DMS53 treated with DMSO at 0.1 percent for 48 hours (cell line): ENCODE measurements around the gene TTC39C.

Experiments used
- DNase-seq: peaks from one replicate; lab custom pipeline; 2025; ENCODE audit not compliant: unreplicated experiment; lab: John Stamatoyannopoulos, UW

Gene TTC39C

DNA sequence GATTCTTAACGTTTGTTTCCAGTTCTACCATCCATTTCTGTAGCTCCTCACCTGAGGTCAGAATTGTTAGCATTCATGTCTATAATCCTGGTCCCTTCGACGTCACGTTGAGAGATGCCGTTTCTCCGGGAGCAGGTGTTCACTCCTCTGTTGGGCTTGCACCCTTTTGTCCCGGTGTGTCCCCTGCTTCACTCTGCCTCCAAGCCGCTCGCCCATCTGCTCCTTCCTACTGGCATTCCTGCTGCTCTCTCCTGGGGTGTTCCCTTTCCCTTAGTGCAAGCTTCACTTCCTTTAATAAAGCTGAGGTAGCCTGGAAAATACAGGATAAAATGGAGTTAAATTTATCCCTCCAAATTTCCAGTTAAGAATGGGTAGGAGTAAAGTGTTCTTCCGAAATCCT, 62.4 kb downstream of the TTC39C start:
- DNase-seq = peak; percentile 31

DNA sequence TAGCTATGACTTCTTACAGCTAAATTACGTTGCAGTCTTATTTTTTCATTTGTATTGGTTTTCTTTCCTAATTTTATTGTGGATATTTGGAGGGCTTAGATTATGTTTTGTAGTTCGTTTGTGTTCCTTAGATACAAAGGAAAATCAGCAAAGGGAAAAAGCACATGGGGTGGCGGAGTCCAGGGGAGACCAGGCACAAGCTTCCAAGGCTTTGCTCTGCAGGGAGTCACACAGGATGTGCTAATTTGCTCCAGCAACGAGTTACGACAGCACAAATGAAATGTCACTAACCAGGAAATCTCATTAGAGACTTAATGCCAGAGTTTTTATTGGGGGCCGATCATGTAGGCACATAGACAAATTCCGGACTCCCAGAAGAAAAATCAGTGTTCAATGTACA, 63.8 kb downstream of the TTC39C start:
- DNase-seq = no peak

DNA sequence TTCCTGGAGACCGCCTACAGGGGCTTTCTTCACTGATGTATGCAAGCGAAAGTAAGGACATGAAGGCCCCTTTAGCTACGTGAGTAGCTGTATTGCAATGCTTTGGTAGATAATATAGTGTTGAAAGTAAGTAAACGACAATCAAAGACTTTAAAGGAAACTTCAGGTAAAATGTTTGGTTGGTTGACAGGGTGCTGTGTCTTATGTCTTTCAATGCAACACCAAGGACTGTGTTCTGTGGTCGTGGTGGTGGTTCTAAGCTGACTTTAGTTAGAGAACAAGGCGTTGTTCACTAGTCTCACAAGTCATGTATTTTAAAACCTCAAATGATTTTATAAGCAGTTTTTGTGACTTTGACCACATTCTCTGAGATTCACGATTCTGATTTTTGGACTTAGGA, 66.3 kb downstream of the TTC39C start:
- DNase-seq = no peak

DNA sequence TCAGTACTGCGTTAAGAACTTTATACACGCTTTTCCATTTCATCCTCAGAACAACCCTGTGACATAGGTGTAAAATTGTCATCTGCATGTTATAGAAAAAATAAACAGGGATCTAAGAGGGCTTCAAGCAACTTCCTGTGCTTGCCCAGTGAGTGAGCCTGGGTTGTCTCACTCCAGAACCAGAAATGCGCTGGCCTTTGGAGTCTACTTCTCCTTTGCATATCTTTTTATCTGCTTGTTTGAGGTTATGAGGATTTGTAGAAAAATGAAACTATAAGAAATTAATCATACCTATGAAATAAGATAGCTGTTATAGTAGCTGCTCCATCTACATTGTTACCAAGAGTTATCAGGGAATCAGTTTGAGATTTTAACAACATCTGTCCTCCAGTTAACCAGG, 69.0 kb downstream of the TTC39C start:
- no peak for DNase-seq

- DNase-seq = peak; percentile 87
Measured at GRCh38 chr18:24086082-24086481, 71.5 kb downstream of the TTC39C start.

- DNase-seq = no peak
Measured at GRCh38 chr18:24089076-24089475, 74.5 kb downstream of the TTC39C start.

GRCh38 chr18:24089515-24090337, 75.2 kb downstream of the TTC39C start:
- DNase-seq = no peak

DNA sequence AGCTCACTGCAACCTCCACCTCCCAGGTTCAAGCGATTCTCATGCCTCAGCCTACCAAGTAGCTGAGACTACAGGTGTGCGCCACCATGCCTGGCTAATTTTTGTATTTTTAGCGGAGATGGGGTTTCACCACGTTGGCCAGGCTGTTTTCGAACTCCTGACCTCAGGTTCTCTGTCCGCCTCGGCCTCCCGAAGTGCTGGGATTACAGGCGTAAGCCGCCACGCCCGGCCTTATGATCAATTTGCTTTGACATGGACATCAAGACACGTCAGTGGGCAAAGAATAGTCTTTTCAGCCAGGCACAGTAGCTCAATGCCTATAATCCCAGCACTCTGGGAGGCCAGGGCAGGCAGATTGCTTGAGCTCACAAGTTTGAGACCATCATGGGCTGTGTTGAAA, 76.3 kb downstream of the TTC39C start:
- no peak for DNase-seq

GRCh38 chr18:24094561-24094960, 80.0 kb downstream of the TTC39C start:
- no peak for DNase-seq

GRCh38 chr18:24095976-24096375, 81.4 kb downstream of the TTC39C start:
- DNase-seq = no peak

DNA sequence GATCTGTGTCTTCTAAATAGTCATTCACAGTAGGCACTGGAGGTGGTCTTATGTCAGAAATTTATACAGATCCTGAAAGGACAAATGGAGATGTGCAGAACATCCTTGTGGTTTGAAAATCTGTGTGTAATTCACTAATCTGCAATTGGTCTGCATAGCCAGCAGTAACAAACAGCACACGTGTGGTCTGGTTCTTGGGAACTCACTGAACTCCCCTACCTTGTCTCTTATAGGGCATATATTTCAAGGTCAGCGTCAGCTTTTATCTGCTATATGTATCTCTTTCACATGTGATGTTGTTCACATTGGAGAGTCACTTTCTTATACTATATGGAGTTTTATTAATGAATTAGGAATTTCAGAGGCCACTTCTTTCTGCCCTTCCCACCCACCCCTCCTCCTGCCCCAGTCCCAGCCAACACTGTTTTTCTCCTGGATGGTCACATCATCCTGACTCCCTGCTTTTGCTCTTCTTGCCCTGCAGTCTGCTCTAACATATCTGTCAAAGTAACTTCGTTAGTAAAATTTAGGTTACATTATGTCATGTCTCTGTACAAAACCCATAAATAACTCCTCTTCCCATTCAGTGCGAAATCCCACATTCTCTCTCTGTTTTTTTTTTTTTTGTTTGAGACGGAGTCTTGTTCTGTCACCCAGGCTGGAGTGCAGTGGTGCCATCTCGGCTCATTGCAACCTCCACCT, 88.9 kb downstream of the TTC39C start:
- no peak for DNase-seq

- DNase-seq = no peak
Measured at GRCh38 chr18:24104486-24104885, 89.9 kb downstream of the TTC39C start.

- no peak for DNase-seq
Measured at GRCh38 chr18:24108641-24109040, 94.1 kb downstream of the TTC39C start.

GRCh38 chr18:24111936-24112335, 97.4 kb downstream of the TTC39C start:
- no peak for DNase-seq

- DNase-seq = no peak
Measured at GRCh38 chr18:24112464-24112863, 97.9 kb downstream of the TTC39C start.

DNA sequence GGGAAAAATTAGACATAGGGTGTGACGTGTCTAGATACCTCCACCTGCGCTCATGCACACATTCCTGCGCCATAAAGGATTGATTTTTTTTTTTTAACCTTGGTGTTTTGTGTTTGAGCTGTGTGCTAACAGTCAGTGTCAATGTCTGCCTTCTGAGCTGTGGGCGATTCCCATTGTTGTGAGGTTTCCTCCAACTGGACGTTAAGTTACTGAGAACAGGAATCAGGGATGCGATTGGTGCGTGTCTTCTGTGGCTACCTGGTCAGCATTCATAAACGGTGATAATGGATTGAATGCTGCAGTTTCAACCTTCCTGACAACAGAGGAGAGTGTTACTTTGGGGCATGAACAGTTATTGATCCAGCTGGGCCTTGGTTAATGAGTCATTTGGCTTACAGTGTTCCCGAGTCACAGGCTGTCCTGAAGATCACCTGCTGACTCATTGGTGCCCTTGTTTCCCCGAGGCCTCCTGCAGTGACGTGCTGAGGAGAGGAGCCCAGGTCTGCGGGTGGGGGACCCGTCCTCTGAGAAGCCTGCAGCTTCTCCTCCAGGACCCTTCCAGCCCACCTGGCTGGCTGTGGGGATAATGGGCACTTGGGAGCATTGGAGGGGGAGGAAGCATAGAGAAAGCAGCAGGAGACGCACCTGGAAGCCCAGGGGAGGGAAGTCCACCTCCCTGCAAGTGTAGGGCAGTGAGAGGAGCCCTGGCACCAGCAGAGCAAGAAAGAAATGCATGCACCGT, 98.5 kb downstream of the TTC39C start:
- DNase-seq = peak; percentile 77

DNA sequence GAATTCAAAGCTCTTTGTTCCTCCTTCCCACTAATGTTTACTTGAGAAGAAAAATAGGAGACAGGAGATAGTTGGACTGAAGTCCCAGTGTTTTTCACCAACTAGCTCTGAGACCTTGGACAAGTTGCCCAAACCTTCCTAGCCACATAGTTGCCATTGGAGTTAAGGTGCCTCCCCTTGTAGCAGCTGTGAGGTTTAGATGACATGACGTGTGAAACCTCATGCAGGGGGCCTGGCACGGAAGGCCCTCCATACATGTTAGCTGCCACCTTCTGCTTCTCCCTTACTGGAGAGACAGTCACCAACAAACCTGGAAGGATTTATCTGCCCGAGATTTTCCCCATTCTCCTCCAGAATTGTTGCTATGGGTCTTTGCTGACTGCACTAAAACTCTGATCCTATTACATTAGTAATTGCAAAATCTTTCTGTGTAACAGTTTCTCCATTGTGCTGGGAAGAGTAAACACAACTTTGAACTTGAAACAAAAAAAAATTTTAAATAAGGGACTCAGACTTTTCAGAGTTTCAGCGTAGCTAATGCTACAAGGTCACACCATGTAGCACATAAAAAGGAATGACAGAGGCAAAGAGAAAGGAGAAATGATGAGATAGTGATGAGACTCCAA, 100.5 kb downstream of the TTC39C start:
- DNase-seq = no peak

- DNase-seq = no peak
Measured at GRCh38 chr18:24115628-24116027, 101.1 kb downstream of the TTC39C start.

- peak; percentile 69 for DNase-seq
Measured at GRCh38 chr18:24118750-24119577, 104.4 kb downstream of the TTC39C start.

- DNase-seq = no peak
Measured at GRCh38 chr18:24120676-24121075, 106.1 kb downstream of the TTC39C start.
